ENCODE results near the gene FBXO46.
A peak's percentile ranks its signal among the peaks of the same experiment; 100 is the strongest.

The FBXO46 gene

GRCh38 chr19:45681391-45682015, 49.2 kb downstream of the FBXO46 start:
- peak; percentile 79 for DNase-seq (ENCODE audit: low read depth)

GRCh38 chr19:45677351-45678230, 53.1 kb downstream of the FBXO46 start:
- peak; percentile 69 for DNase-seq (ENCODE audit: low read depth)

DNA sequence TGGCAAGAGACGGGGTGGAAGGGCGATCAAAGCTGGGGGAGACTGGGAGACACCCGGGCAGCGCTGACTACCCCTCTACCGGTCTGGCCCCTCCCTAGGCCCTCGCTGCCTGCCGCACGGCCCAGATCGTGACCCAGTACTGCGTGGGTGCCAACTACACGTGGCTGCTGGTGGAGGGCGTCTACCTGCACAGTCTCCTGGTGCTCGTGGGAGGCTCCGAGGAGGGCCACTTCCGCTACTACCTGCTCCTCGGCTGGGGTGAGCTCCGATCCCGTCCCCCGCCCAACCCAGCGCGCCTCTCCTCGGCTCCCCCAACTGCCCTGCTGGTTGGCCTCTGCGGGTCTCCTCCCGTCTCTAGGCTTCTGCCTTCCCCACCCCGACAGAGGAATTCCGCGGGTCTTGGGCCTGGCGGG, 53.8 kb downstream of the FBXO46 start:
- peak; percentile 39 for DNase-seq (ENCODE audit: low read depth)

DNA sequence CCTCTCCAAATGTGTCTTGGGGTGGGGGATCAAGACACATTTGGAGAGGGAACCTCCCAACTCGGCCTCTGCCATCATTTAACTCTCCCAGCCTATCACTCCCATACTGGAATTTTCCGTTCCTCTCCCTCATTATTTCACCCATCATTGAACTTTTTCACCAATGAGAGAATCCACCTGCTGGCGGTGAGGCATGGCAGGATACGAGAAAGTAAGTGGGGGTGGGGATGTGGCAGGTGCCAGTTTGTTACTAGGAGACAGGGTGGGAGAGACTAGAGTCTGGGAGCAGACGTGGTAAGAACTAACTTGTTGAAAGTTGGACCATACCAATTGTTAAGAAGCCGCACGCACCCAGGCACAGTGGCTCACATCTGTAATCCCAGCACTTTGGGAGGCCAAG, 55.8 kb downstream of the FBXO46 start:
- DNase-seq (ENCODE audit: low read depth), result no peak

GRCh38 chr19:45670670-45671453, 59.8 kb downstream of the FBXO46 start:
- no peak for DNase-seq (ENCODE audit: low read depth)

DNA sequence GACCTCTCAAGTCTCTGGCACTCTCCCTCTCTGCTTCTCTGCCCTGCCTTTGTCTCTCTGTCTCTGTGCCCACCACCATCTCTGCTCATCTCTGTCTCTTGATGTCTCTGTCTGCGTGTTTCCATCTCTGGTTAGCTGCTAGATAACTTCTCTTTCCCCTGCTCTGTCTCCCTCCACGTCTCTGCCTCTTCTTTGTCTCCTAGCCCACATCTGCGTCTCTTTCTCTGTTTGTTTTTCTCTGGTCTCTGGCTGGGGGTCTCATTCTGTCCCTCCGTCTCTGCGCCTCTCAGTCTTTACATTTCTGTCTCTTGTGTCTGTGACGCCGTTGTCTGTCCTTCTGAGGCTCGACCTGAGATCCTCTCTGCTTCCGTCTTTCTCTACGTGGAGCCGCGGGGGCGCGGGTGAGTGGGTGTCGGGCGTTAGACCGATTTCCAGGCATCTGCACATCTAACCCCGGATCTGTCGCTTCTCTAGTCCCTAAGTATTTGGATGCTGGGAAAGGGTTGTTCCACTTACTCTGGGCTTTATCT, 62.3 kb downstream of the FBXO46 start:
- DNase-seq (ENCODE audit: low read depth), result no peak

DNA sequence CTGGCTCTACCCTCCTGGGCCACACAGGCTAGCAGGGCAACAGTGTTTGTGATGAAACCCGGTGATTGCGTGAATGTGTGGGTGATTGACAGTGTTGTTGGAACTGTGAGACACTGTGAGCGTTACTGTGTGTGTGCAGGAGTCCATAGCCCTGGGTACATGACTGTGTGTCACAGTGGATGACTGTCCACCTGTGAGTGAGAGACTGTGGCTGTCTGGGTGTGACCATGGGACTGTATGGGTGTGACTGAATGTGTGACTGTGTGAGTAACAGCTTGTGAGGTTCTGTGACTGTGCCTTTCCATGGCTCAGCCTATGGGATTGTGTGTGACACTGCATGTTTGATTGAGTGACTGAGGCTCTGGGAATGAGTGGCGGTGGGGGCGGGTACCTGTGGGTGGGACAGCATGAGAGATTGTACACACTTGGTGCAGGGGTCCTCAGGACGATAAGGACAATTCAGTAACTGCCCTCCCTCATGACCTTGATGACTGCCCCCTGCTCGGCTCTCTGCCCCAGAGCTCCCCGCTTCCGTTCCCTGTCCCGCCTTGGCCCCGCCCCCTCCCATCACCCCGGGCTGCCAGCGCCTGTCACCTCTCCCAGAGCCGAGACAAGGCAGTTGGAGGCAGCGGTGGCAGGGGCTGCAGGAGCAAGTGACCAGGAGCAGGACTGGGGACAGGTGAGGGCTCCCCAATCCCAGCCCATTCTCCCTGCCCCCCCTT, 62.9 kb downstream of the FBXO46 start, which contains the start of gene GIPR:
Gene GIPR, plus strand, starts transcription at position 602 of the 722 bp plus-strand sequence. CDS start 1,300 bp downstream, outside the sequence.
- DNase-seq (ENCODE audit: low read depth), result peak; percentile 46

DNA sequence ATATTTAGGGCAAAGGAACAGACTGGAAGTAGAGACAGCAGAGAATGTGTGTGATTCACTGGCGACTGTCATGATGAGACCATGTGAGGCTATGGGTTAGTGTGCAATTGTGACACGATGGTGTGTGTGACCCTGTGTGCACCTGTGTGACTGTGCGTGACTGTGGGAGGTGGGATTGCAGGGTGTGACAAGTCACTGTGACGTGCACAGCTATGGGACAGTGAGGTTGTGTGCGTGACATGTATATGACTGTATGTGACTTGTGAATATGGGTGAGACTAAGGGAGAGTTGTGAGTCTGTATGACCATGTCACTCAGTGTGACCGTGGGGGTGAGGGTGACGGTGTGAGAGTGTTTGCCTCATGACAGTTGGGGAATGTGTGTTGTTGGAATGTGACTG, 66.1 kb downstream of the FBXO46 start:
- DNase-seq (ENCODE audit: low read depth), result no peak

DNA sequence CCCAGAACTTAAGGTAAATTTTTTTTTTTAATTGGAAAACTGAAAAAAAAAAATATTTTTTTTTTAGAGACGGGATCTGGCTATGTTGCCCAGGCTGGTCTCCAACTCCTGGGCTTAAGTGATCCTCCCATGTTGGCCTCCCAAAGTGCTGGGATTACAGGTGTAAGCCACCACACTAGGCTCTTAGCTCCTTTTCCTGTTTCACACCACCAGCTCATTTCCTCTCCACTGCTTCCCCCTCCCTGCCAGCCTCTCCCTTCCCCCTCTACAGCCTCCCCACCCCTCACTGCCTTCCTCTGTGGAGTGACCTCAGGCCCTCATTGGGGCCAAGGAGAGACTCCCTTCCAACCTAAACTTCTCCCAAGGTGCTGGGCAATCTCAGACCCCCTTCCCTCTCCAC, 66.9 kb downstream of the FBXO46 start:
- DNase-seq (ENCODE audit: low read depth), result no peak

DNA sequence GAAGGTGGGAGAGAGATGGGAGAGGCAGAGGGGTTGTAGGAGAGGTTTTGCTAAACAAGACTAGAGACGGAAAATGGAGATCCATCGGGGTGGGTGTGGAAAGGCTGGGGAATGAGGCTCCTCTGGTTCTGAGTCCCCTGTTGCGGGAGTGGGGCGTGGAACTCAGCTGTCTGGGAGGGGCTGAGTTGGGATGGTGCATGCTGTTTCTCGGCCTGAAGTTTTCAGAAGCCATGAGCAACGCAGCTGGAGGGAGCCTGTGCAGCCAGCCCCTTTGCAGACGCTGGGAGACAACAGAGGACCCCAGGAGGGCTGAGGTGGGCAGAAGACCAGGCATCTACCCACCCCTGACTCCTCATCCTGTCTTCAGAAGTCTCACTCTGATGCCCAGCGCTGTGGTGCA, 70.1 kb downstream of the FBXO46 start:
- DNase-seq (ENCODE audit: low read depth), result no peak
